GM19324 (cell line): ENCODE measurements around the gene TMEM26.

Experiments
- ATAC-seq: cut with Tn5 transposase; IDR thresholded peaks from one replicate; pipeline ENCODE4 v1.9.1; 2021; ENCODE audit warnings: mild to moderate bottlenecking, moderate library complexity; ENCODE audit not compliant: unreplicated experiment, low FRiP score

The TMEM26 gene

GRCh38 chr10:61452655-61453641 is at the start of gene TMEM26:
TMEM26 (minus strand) TSS chr10:61453381; CDS start chr10:61453081, 300 bp downstream.
- no peak for ATAC-seq

GRCh38 chr10:61500460-61500859 is 47.3 kb upstream of the TMEM26 start:
- ATAC-seq = no peak

- ATAC-seq = no peak
Observed at GRCh38 chr10:61492364-61492995, 39.3 kb upstream of the TMEM26 start.

- no peak for ATAC-seq
Observed at GRCh38 chr10:61487506-61487905, 34.3 kb upstream of the TMEM26 start.

GRCh38 chr10:61486738-61487396 is 33.7 kb upstream of the TMEM26 start:
- no peak for ATAC-seq

GRCh38 chr10:61486251-61486650 is 33.1 kb upstream of the TMEM26 start:
- no peak for ATAC-seq

- no peak for ATAC-seq
Observed at GRCh38 chr10:61481597-61481996, 28.4 kb upstream of the TMEM26 start.

- no peak for ATAC-seq
Observed at GRCh38 chr10:61480208-61480607, 27.0 kb upstream of the TMEM26 start.

GRCh38 chr10:61478621-61479312 is 25.6 kb upstream of the TMEM26 start:
- ATAC-seq = no peak

GRCh38 chr10:61477451-61477850 is 24.3 kb upstream of the TMEM26 start:
- ATAC-seq = no peak

GRCh38 chr10:61476529-61476928 is 23.3 kb upstream of the TMEM26 start:
- no peak for ATAC-seq

GRCh38 chr10:61475449-61475873 is 22.3 kb upstream of the TMEM26 start:
- ATAC-seq = no peak

GRCh38 chr10:61472090-61472674 is 19.0 kb upstream of the TMEM26 start:
- ATAC-seq = no peak

- ATAC-seq = no peak
Observed at GRCh38 chr10:61471491-61471890, 18.3 kb upstream of the TMEM26 start.

- ATAC-seq = no peak
Observed at GRCh38 chr10:61470740-61471139, 17.6 kb upstream of the TMEM26 start.

GRCh38 chr10:61465901-61466632 is 12.9 kb upstream of the TMEM26 start:
- no peak for ATAC-seq

GRCh38 chr10:61465171-61465496 is 12.0 kb upstream of the TMEM26 start:
- no peak for ATAC-seq

- ATAC-seq = no peak
Observed at GRCh38 chr10:61464461-61465170, 11.4 kb upstream of the TMEM26 start.
